GM19328 (cell line): ENCODE data around the gene MN1.

Experiments
- ATAC-seq: cut with Tn5 transposase; IDR thresholded peaks from one replicate; pipeline ENCODE4 v1.9.1; 2021; ENCODE audit warnings: mild to moderate bottlenecking, moderate library complexity; ENCODE audit not compliant: unreplicated experiment

The MN1 gene

GRCh38 chr22:27800250-27801201 lies 1.0 kb downstream of the MN1 start:
- ATAC-seq: no peak

GRCh38 chr22:27799827-27800249 lies 1.7 kb downstream of the MN1 start:
- ATAC-seq: no peak

- no peak for ATAC-seq
These were observed 2.3 kb downstream of the MN1 start for GRCh38 chr22:27799015-27799826.

- no peak for ATAC-seq
These were observed 3.0 kb downstream of the MN1 start for GRCh38 chr22:27798511-27799014.

- ATAC-seq: no peak
These were observed 3.8 kb downstream of the MN1 start for GRCh38 chr22:27797520-27798391.

- ATAC-seq: no peak
These were observed 4.6 kb downstream of the MN1 start for GRCh38 chr22:27796829-27797519.

GRCh38 chr22:27795696-27796517 lies 5.6 kb downstream of the MN1 start:
- ATAC-seq: no peak

- no peak for ATAC-seq
These were observed 6.5 kb downstream of the MN1 start for GRCh38 chr22:27795053-27795452.

- no peak for ATAC-seq
These were observed 7.3 kb downstream of the MN1 start for GRCh38 chr22:27794226-27794625.

GRCh38 chr22:27793576-27793975 lies 8.0 kb downstream of the MN1 start:
- ATAC-seq: no peak

- no peak for ATAC-seq
These were observed 8.9 kb downstream of the MN1 start for GRCh38 chr22:27792452-27793161.

GRCh38 chr22:27791859-27792241 lies 9.7 kb downstream of the MN1 start:
- no peak for ATAC-seq

- ATAC-seq: no peak
These were observed 10.2 kb downstream of the MN1 start for GRCh38 chr22:27791159-27791858.

- ATAC-seq: no peak
These were observed 11.0 kb downstream of the MN1 start for GRCh38 chr22:27790376-27791158.

- ATAC-seq: no peak
These were observed 12.9 kb downstream of the MN1 start for GRCh38 chr22:27788500-27789288.

GRCh38 chr22:27786965-27787364 lies 14.6 kb downstream of the MN1 start:
- no peak for ATAC-seq
